Aorta (tissue), 5 donors: ENCODE data around the gene PRKAG1. TPM values are rescaled to one million over a fixed set of nuclear protein-coding genes. Genes with fewer than 3 reads are reported as not detected.

Experiments used
- ATAC-seq: fragments of 200-7000 bp; cut with Tn5 transposase; one replicate; pipeline ENCODE4 v1.9.1; 2022; ENCODE audit warnings: moderate library complexity; ENCODE audit not compliant: low FRiP score
- DNase-seq, 2 donors: peaks; one replicate each; pipeline ENCODE4 v3.0.0-alpha.2; 2020
- H3K27ac ChIP-seq, 2 donors: one replicate each; pipeline ENCODE4 v1.5.1; 2013; ENCODE audit warnings: low read length in 2 of 2, mild to moderate bottlenecking in 2 of 2, moderate library complexity in 2 of 2, control low read depth in 1 of 2, inconsistent platforms in 1 of 2, low read depth in 1 of 2
- H3K27me3 ChIP-seq, 2 donors: one replicate each; pipeline ENCODE4 v1.6.1; 2013; ENCODE audit warnings: control low read depth in 1 of 2, low read length in 1 of 2, mild to moderate bottlenecking in 1 of 2, moderate library complexity in 1 of 2; ENCODE audit not compliant: insufficient read depth in 2 of 2, control insufficient read depth in 1 of 2
- H3K36me3 ChIP-seq, 2 donors: one replicate each; pipeline ENCODE4 v1.6.1; 2013; ENCODE audit warnings: control low read depth in 1 of 2, low read length in 1 of 2, mild to moderate bottlenecking in 1 of 2; ENCODE audit not compliant: insufficient read depth in 2 of 2, control insufficient read depth in 1 of 2
- H3K4me1 ChIP-seq, 2 donors: one replicate each; pipeline ENCODE4 v1.6.1; 2013; ENCODE audit warnings: low read length in 2 of 2, control low read depth in 1 of 2, mild to moderate bottlenecking in 1 of 2, moderate library complexity in 1 of 2; ENCODE audit not compliant: insufficient read depth in 2 of 2, control insufficient read depth in 1 of 2
- H3K4me3 ChIP-seq, 2 donors: one replicate each; pipeline ENCODE4 v1.5.1; 2013; ENCODE audit warnings: low read length in 2 of 2, control low read depth in 1 of 2, mild to moderate bottlenecking in 1 of 2
- H3K9me3 ChIP-seq: one replicate; pipeline ENCODE4 v1.6.1; 2013; ENCODE audit warnings: mild to moderate bottlenecking, low read length; ENCODE audit not compliant: control insufficient read depth
- WGBS, 2 donors: extraction: QIAGEN DNeasy Blood & Tissue Kit; methylation state at CpG; one replicate each; pipeline ENCODE4 v1.1.7; 2013; 5-methylcytosine and 5-hydroxymethylcytosine counted together
- intact Hi-C, 2 donors: fragments of 100-400 bp; cut with DNase I; formaldehyde crosslinking; loops; one replicate each; pipeline versions ENCODE4 v1.14.2 to v1.15.0; 2022
- polyA plus RNA-seq, 2 donors: library from polyadenylated mRNA; stranded (reverse); fragments of 200-250 nt; gene quantifications; one replicate each; pipeline ENCODE4 v1.2.3, GENCODE V29; 2013
- total RNA-seq, 2 donors: library from RNA; stranded (reverse); fragmentation: NEBNext Ultra II Directional; extraction: Animal tissue kit (Norgen Biotek cat#: 25700); gene quantifications; one replicate each; pipeline ENCODE4 v1.2.1, GENCODE V29; 2021
- donor health status: healthy with polysubstance abuse.
- donor health status: Bipolar disorder and iron deficiency.
- donor health status: DM: no; HTN: no; CAD: no.
- donor health status: DM: no; HTN: no; CAD: no.
- donor health status: DM: yes; HTN: yes; CAD: no.

PRKAG1 gene
- total and polyA plus RNA-seq, 4 donors, result 44.8 to 57.1 (median 49.3) TPM

- no peak for ATAC-seq
Observed at GRCh38 chr12:49043241-49043640, 24.7 kb upstream of the PRKAG1 start.

GRCh38 chr12:49041881-49042484, 23.4 kb upstream of the PRKAG1 start:
- Histone ChIP-seq H3K27me3 (no peaks in the 10 kb centered on the region), H3K4me1 (no peaks in the 10 kb centered on the region), H3K9me3 (no peaks in the 10 kb centered on the region), H3K4me3 (no peak overlapping the region), H3K27ac (no peak overlapping the region), H3K36me3 (peaks cover 0 to 31% of the 10 kb centered on the region in 2 donors)
- DNase-seq (peak in 1 of 2 donors; percentile 29), ATAC-seq (no peak)
- intact Hi-C loops, result no loop called here
- 84 to 86% methylated on average over 18 of the region's 18 CpGs for WGBS, 2 donors

More at GRCh38 chr12:49043241-49043640, 24.7 kb upstream of the PRKAG1 start:
- peaks cover 0 to 29% of the 10 kb centered on the region in 2 donors for H3K36me3 ChIP-seq
- H3K4me1 ChIP-seq, result no peaks in the 10 kb centered on the region
- intact Hi-C loops, result no loop called here
- WGBS, 2 donors, result 92 to 96% methylated on average over 4 of the region's 4 CpGs
- peak in 1 of 2 donors; percentile 36 for DNase-seq
- no peaks in the 10 kb centered on the region for H3K9me3 ChIP-seq
- H3K27ac ChIP-seq, result no peak overlapping the region
- no peak overlapping the region for H3K4me3 ChIP-seq
- no peaks in the 10 kb centered on the region for H3K27me3 ChIP-seq

- intact Hi-C loops, result no loop called here
- Histone ChIP-seq H3K27ac (no peak overlapping the region), H3K36me3 (peaks cover 0 to 32% of the 10 kb centered on the region in 2 donors), H3K4me3 (no peak overlapping the region), H3K27me3 (no peaks in the 10 kb centered on the region), H3K9me3 (no peaks in the 10 kb centered on the region), H3K4me1 (no peaks in the 10 kb centered on the region)
- 90 to 91% methylated on average over 31 of the region's 31 CpGs for WGBS, 2 donors
- peak; percentile 43 to 67 for DNase-seq
- ATAC-seq, result no peak
Observed at GRCh38 chr12:49041036-49041880, 22.7 kb upstream of the PRKAG1 start.

GRCh38 chr12:49040364-49040855, 21.8 kb upstream of the PRKAG1 start:
- WGBS, 2 donors, result 86 to 90% methylated on average over 14 of the region's 14 CpGs
- Histone ChIP-seq H3K27me3 (no peaks in the 10 kb centered on the region), H3K4me3 (no peak overlapping the region), H3K36me3 (peaks cover 0 to 27% of the 10 kb centered on the region in 2 donors), H3K27ac (no peak overlapping the region), H3K9me3 (no peaks in the 10 kb centered on the region), H3K4me1 (no peaks in the 10 kb centered on the region)
- intact Hi-C loops, result no loop called here
- peak in 1 of 2 donors; percentile 68 for DNase-seq
- ATAC-seq, result no peak

GRCh38 chr12:49039421-49040363, 21.1 kb upstream of the PRKAG1 start:
- ATAC-seq (no peak), DNase-seq (peak; percentile 42 to 64)
- Histone ChIP-seq H3K27me3 (no peaks in the 10 kb centered on the region), H3K4me1 (no peaks in the 10 kb centered on the region), H3K4me3 (no peak overlapping the region), H3K36me3 (peaks cover 0 to 26% of the 10 kb centered on the region in 2 donors), H3K9me3 (no peaks in the 10 kb centered on the region), H3K27ac (no peak overlapping the region)
- intact Hi-C loops, result no loop called here
- 91% methylated on average over 30 of the region's 30 CpGs for WGBS, 2 donors

GRCh38 chr12:49038291-49038955, 19.8 kb upstream of the PRKAG1 start:
- H3K27me3 ChIP-seq, result no peaks in the 10 kb centered on the region
- H3K4me1 ChIP-seq, result no peaks in the 10 kb centered on the region
- H3K9me3 ChIP-seq, result no peaks in the 10 kb centered on the region
- intact Hi-C loops, result no loop called here
- H3K4me3 ChIP-seq, result no peak overlapping the region
- H3K36me3 ChIP-seq, result peaks cover 0 to 27% of the 10 kb centered on the region in 2 donors
- H3K27ac ChIP-seq, result no peak overlapping the region
- ATAC-seq (no peak), DNase-seq (peak in 1 of 2 donors; percentile 32)
- WGBS, 2 donors, result 87 to 88% methylated on average over 20 of the region's 20 CpGs

- Histone ChIP-seq H3K4me3 (no peak overlapping the region), H3K9me3 (no peaks in the 10 kb centered on the region), H3K27ac (no peak overlapping the region), H3K27me3 (no peaks in the 10 kb centered on the region), H3K4me1 (no peaks in the 10 kb centered on the region), H3K36me3 (peaks cover 0 to 26% of the 10 kb centered on the region in 2 donors)
- intact Hi-C loops, result no loop called here
- ATAC-seq (no peak), DNase-seq (peak in 1 of 2 donors; percentile 31)
- 87 to 89% methylated on average over 7 of the region's 7 CpGs for WGBS, 2 donors
Observed at GRCh38 chr12:49037947-49038237, 19.3 kb upstream of the PRKAG1 start.
